ENCODE results near the gene TBCC. TPM values are rescaled to one million over a fixed set of nuclear protein-coding genes. Genes with fewer than 3 reads are reported as not detected.
A peak's percentile ranks its signal among the peaks of the same experiment; 100 is the strongest.

The TBCC gene
- total RNA-seq, 2 donors from 2014 or later, result 24.3 to 25.3 TPM

DNA sequence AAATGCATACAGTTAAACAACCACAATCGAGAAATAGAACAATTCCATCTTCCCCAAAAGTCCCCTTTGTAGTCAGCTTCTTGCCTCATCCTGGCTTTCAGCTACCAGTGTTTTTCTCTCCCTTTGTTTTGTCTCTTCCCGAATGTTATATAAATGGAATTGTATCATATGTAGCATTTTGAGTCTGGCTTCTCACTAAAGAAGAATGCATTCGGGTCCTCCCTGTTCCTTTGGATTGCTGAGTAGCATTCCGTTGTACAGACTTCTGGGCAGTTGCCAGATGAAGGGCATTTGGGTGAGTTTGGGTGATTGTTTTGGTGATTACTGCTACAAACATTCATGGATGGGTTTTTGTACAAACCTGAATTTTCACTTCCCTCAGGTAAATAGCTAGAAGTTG lies 51.3 kb downstream of the TBCC start:
- Mint-ChIP-seq H3K9me3 (no peaks in the 10 kb centered on the region), H3K4me1 (ENCODE audit: low read depth) (peaks cover 36% of the 10 kb centered on the region), H3K4me3 (no peak overlapping the region), H3K27me3 (ENCODE audit: low read depth) (no peaks in the 10 kb centered on the region), H3K27ac (peak overlapping the region; percentile 52), H3K36me3 (ENCODE audit: insufficient read depth in 2 of 2) (peaks cover 6 to 8% of the 10 kb centered on the region in 2 donors)
- ATAC-seq (replicated peaks in 1 of 2), result no peak
- DNase-seq, result no peak

Other genes starting within 250 kb of the TBCC start
- gene UBR2, start 182.1 kb downstream of the TBCC start, total RNA-seq, result 10 to 100 TPM; 33.9 to 36.9 TPM
- under 1 TPM in 1 of 2 donors, not detected in 1; 0.14 TPM for gene PRPH2, start 23.5 kb downstream of the TBCC start, total RNA-seq
- 10 to 100 TPM; 21.9 to 24.4 TPM for gene BICRAL, start 35.9 kb upstream of the TBCC start, total RNA-seq
- gene RPL7L1, start 133.5 kb upstream of the TBCC start, total RNA-seq, result 100 to 1,000 TPM; 116 to 117 TPM
- gene PTCRA, start 169.9 kb upstream of the TBCC start, total RNA-seq, result not detected
- 10 to 100 TPM; 37.3 to 46.1 TPM for gene CNPY3, start 183.4 kb upstream of the TBCC start, total RNA-seq
- gene GNMT, start 214.7 kb upstream of the TBCC start, total RNA-seq, result under 1 TPM; 0.69 to 0.70 TPM
- gene PEX6, start 233.1 kb upstream of the TBCC start, total RNA-seq, result 10 to 100 TPM; 28.0 to 31.5 TPM
- 10 to 100 TPM; 51.3 to 60.5 TPM for gene PPP2R5D, start 238.5 kb upstream of the TBCC start, total RNA-seq

All from activated T-cell treated with anti-CD3 and anti-CD28 coated beads, Interleukin-2, amount 50 U/mL, for 72 hours (primary cell).